BE2C (cell line): ENCODE measurements around the gene UNC13A.
A peak's percentile ranks its signal among the peaks of the same experiment; 100 is the strongest.

Experiments
- DNase-seq: peaks from one replicate; pipeline ENCODE4 v3.0.0-alpha.2; 2020
- H3K27me3 ChIP-seq: fragments of 250-450 bp; sonication (Bioruptor Pico); 2 replicates; pipeline ENCODE4 v1.5.1; 2020; ENCODE audit warnings: mild to moderate bottlenecking
- H3K36me3 ChIP-seq: fragments of 250-450 bp; sonication (Bioruptor Pico); 2 replicates; pipeline ENCODE4 v1.5.1; 2020; ENCODE audit warnings: mild to moderate bottlenecking
- H3K4me1 ChIP-seq: fragments of 250-450 bp; sonication (Bioruptor Pico); 2 replicates; pipeline ENCODE4 v1.5.1; 2020
- H3K4me3 ChIP-seq: 2 replicates; pipeline ENCODE4 v1.5.1; 2011; ENCODE audit warnings: low read depth, low read length
- H3K9me3 ChIP-seq: fragments of 250-450 bp; sonication (Bioruptor Pico); 2 replicates; pipeline ENCODE4 v1.5.1; 2020
- CTCF ChIP-seq: IDR thresholded peaks from 2 replicates; pipeline ENCODE4 v1.5.1; 2012; ENCODE audit warnings: mild to moderate bottlenecking, low read depth, low read length

Gene UNC13A

GRCh38 chr19:17564781-17565180 lies 123.4 kb downstream of the UNC13A start:
- H3K4me3 ChIP-seq: no peak overlapping the region
- H3K36me3 ChIP-seq: peaks cover 48% of the 10 kb centered on the region
- H3K9me3 ChIP-seq: no peaks in the 10 kb centered on the region
- no peaks in the 10 kb centered on the region for H3K27me3 ChIP-seq
- no peak for DNase-seq
- TF ChIP-seq CTCF: no peak
- no peaks in the 10 kb centered on the region for H3K4me1 ChIP-seq

GRCh38 chr19:17562561-17562960 lies 125.6 kb downstream of the UNC13A start:
- TF ChIP-seq CTCF: no peak
- Histone ChIP-seq H3K4me3 (no peak overlapping the region), H3K36me3 (peaks cover 38% of the 10 kb centered on the region), H3K4me1 (no peaks in the 10 kb centered on the region), H3K9me3 (no peaks in the 10 kb centered on the region), H3K27me3 (no peaks in the 10 kb centered on the region)
- DNase-seq: no peak

GRCh38 chr19:17562097-17562496 lies 126.1 kb downstream of the UNC13A start:
- no peak for TF ChIP-seq CTCF
- peaks cover 33% of the 10 kb centered on the region for H3K36me3 ChIP-seq
- no peaks in the 10 kb centered on the region for H3K27me3 ChIP-seq
- H3K9me3 ChIP-seq: no peaks in the 10 kb centered on the region
- no peak overlapping the region for H3K4me3 ChIP-seq
- H3K4me1 ChIP-seq: no peaks in the 10 kb centered on the region
- no peak for DNase-seq

GRCh38 chr19:17560205-17560595 lies 128.0 kb downstream of the UNC13A start:
- TF ChIP-seq CTCF: no peak
- no peaks in the 10 kb centered on the region for H3K4me1 ChIP-seq
- H3K36me3 ChIP-seq: peaks cover 27% of the 10 kb centered on the region

GRCh38 chr19:17557466-17557865 lies 130.7 kb downstream of the UNC13A start:
- no peak for DNase-seq
- peaks cover 22% of the 10 kb centered on the region for H3K36me3 ChIP-seq
- no peaks in the 10 kb centered on the region for H3K9me3 ChIP-seq
- H3K4me1 ChIP-seq: no peaks in the 10 kb centered on the region
- no peak overlapping the region for H3K4me3 ChIP-seq
- no peak for TF ChIP-seq CTCF
- H3K27me3 ChIP-seq: no peaks in the 10 kb centered on the region

More at GRCh38 chr19:17560205-17560595, 128.0 kb downstream of the UNC13A start:
- no peak for DNase-seq
- Histone ChIP-seq H3K9me3 (no peaks in the 10 kb centered on the region), H3K4me3 (no peak overlapping the region), H3K27me3 (no peaks in the 10 kb centered on the region)

- peak overlapping the region; percentile 86 for H3K4me3 ChIP-seq
- no peak for TF ChIP-seq CTCF
- H3K27me3 ChIP-seq: no peaks in the 10 kb centered on the region
- peaks cover 19% of the 10 kb centered on the region for H3K36me3 ChIP-seq
- H3K9me3 ChIP-seq: no peaks in the 10 kb centered on the region
- no peaks in the 10 kb centered on the region for H3K4me1 ChIP-seq
- no peak for DNase-seq
These were observed 131.2 kb downstream of the UNC13A start for GRCh38 chr19:17556995-17557394.
